HG02885 (cell line): ENCODE results near the gene FANCL.
"Not testable (repeated sequence)": the region's sequence is repeated elsewhere in the genome, so short reads cannot be mapped to it uniquely, and the experiment has no call there.

Source experiments
- ATAC-seq: cut with Tn5 transposase; IDR thresholded peaks from one replicate; pipeline ENCODE4 v1.9.1; 2021; ENCODE audit warnings: mild to moderate bottlenecking; ENCODE audit not compliant: unreplicated experiment, poor library complexity

Gene FANCL

DNA sequence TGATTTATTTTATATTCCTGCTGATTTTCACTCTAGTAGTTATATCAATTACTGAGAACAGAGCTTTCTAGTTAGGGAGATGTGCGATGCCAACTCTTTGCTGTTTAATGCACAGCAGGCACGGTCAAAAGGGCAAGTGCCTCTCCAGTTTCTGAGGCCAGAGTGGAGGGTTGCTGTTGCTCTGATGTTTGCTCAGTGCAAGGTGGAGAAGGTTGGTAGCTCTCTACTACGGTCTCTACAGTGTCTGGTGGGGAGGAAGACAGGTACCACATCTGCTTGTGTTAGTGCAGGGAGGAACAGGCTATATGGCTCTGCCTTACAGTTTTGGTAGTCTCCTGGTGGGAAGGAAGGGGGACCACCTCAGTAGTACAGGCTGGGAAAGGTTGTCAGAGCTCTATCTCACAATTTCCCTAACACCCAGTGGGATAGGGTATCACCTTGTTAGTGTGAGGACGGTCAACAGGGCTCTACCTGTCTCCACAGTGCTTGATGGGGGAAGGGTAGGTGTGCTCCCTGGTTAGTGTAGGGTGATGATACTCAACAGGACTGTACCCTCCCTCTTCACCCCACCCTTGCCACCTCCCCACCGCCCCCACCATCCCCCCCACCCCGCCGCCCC lies 85.9 kb downstream of the FANCL start:
- ATAC-seq, result no peak

DNA sequence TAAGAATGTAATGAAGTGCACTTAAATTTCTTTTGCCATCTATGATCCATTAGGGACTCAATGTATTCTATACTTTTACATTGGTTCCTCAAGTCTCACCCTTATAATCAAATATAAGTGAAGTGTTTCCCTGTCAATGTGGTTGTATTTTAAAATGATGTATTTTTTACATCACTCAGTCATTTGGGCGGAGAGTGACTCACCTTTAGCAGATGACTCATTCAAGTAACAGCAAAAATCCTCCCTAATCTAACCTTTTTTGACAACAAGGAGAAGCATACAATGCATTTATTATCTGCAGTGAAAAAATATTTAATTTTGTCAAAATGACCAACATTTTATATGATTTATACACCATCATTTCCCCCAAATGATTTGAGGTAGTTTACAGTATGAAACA lies 94.4 kb downstream of the FANCL start:
- no peak for ATAC-seq

DNA sequence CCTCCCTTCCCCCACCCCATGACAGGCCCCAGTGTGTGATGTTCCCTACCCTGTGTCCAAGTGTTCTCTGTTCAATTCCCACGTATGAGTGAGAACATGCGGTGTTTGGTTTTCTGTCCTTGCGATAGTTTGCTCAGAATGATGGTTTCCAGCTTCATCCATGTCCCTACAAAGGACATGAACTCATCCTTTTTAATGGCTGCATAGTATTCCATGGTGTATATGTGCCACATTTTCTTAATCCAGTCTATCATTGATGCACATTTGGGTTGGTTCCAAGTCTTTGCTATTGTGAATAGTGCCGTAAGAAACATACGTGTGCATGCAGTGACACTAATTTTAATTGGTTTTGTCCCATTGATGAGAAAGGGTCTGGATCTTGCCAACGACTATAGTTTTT lies 95.4 kb downstream of the FANCL start:
- not testable (repeated sequence) for ATAC-seq

DNA sequence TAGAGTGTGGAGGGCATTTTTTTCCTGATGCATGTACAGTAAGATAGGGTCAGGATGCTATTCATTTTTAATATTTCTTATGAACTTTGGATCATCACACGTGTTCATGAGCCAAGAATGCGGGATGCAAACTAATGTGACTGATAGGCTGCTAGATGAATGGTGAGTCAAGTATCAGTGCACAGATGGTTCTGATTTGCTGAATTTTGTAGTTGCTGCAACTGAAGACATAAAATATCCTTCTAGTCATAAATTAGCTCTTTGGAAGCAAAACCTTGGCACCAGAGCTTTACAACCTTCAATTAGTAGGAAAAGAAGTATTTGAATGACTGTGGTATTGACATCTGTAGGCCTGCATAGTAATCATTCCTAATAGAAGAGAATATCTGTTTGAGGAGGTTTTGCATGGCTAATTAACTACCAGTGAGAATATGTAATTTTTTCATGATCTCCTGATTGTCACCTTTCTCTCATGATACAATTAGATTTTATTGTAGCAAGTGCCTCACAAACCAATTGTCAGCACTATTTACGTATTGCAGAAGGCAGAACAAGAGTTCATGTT lies 100.5 kb downstream of the FANCL start:
- no peak for ATAC-seq

DNA sequence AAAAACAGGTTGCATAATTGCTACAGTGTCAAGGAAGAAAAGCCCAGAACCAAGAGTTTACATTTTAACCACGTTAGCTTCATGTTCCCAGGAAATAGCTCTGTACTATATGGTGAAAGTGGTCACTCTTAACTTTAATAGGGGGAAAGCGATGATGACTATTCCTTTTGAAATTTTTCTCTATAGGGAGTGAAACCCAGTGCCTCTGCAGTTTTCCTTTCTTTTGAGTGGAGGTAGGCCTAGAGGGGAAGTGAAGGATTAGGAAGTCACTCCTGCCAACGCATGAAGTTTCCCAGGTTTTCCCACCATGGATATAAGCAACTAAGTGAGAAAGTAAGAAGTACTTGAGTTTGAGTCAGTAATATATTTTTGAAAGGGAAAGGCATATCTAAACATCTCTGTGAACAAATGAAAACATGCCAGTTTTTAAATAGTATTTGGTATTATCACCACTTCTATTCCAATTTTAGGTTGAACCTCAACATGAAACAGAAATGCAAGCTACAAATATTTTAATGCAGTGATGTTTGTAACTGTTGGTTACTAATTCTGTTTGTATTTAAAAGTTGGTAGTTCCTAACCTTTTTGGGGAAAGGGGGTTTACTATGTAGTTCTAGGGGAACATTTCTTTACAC lies 102.6 kb downstream of the FANCL start:
- ATAC-seq, result no peak

DNA sequence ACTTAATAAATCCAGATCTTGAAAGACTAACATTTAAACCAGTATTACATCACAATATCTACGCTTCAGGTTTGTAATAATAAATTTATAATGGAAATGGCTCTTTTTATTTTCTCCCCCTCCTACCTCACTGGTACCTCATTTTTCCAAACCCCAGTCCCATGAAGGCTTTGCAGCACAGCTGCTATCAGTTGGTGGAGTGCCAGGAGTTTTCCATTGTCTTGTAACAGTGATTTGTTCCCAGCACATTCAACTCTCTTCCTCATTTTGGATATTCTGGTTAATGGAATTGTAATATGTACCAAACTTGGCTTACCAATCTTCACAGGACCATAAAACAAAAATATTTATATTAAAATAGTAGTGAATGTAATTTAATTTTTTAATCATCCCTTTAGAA lies 103.3 kb downstream of the FANCL start:
- no peak for ATAC-seq

DNA sequence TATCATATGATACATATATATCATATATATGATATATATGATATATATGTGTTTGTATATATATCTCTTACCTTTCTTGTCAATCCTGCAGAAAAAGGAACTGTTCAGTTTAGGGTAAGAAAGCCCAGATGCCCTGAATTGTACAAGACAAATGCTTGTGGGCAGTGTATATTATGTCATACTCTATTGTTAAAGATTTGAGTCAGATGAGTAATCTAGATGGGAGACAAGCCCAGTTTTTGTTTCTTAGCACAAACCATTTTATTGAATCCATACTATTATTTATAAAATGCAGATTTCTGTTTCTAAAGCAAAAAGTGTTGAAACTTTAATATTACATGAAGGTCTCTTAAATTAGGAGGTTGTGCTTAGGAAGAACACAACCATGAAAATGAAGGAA lies 103.9 kb downstream of the FANCL start:
- ATAC-seq, result peak; percentile 49

DNA sequence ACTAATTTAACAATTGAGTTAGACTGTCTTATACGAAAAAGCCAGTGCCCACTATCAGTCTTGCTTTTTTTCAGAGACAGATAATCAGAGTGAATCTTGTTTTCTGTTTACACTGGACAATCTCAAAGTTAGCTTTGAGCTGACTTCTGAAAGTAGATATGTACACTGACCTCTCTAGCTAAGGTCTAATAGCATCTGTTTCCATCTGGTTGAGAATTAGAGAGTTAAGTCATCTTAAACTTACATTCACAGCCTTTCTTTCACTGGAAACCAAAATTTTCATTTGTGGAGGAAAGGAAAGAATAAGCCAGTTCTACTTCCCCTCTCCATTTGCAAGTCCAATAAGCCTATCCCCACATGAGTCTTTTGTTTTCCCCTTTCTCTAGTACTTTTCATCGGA lies 105.3 kb downstream of the FANCL start:
- ATAC-seq, result no peak

DNA sequence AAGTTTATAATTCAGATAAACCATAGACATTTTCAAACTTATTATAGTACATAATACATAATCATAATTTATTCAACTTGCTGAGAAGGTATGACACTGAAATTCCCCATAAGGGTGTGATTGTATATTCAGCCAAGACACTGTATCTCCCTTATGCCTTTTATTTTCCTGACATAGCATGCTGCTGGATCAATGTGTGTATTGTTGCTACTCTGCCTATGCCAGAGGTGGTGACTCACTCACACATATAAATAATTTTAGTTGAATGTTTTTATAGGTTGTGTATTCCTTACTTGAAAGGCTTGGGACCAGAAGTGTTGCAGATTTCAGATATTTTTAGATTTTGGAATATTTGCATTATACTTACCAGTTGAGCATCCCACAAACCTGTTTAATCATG lies 107.7 kb downstream of the FANCL start:
- no peak for ATAC-seq

DNA sequence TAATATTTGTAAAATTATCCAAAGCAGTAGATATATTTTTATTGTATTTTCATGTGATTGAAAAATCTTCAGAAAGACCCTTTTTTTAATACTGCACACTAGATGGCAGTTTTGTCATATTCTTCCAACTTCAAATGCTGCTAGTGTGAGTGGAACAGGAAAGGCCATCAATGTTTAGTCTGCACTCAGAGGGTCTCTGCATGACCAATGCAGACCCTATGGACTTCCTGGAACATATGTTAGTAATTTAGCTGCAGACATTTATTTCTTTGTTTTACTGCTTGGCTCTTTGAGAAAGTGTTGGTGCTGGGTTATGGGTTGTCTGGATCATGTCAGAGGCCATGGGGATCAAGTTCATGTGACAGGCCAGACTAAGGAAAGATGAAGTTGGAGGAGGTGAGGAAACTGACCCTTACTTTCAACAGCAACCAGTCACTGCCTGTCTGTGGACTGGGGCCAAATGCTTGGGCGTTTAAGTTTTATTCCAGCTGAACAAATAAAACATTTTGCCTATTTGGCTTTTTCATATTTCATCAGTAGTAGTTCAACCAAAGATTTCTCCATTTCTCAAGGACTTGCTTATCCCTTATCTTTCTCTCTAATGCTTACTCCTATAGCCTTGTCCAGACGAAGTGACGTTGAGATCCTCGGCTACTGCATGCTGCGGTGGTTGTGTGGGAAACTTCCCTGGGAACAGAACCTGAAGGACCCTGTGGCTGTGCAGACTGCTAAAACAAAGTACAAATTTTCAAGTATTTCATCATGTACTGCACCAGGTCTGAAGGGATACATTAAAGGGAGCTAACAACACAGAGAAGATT lies 109.7 kb downstream of the FANCL start:
- ATAC-seq, result no peak

DNA sequence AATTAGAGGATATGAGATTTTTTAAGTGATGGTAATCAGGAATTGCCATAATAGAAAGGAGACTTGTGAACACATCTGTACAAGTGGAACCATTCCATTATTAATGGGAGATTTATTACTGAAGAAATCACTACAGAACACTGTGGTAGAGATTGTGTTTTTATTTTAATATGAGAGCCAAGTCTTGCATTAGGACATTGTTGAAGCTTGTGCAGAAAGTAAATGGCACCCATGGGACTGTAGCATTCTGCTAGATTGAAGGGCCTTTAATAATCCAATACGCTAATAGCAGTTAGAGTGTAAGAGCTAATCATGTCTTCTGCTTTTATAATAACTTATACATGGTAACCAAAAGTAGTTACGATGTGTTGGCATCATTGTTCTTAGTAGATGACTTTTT lies 110.9 kb downstream of the FANCL start:
- no peak for ATAC-seq

DNA sequence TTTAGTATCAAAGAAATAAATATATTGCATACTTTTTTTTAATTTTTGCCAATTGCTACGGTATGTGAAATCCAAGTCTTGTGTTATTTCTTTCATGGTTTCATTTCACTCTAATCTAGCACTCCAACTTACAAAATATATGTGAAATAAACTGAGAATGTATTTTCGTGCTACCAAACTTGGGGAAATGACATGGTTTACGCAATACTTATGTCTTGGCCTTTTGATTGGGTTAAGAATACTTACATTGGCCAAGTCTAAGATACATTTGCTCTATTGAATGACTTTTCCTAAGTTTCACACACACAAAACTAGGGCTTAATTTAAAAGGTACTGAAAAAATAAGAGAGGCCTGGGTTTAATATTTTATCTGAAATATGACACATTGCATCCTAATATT lies 114.0 kb downstream of the FANCL start:
- no peak for ATAC-seq

DNA sequence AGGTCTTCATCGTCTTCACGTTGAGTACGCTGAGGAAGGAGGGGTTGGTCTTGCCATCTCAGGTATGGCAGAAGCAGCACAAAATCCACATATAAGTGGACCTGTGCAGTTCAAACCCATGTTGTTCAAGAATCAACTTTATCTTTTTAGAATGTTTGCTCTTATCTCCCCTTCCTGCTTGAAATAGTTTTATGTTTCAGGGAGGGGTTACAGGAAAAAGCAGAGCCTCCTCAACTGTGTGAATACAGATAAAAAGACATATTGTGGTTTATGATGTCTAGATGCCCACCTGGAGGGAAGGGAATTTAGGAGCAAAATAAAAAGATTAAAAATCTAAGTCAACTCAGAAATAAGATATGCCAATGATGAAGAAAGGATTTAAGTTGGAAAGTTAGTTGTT lies 118.6 kb downstream of the FANCL start:
- no peak for ATAC-seq

DNA sequence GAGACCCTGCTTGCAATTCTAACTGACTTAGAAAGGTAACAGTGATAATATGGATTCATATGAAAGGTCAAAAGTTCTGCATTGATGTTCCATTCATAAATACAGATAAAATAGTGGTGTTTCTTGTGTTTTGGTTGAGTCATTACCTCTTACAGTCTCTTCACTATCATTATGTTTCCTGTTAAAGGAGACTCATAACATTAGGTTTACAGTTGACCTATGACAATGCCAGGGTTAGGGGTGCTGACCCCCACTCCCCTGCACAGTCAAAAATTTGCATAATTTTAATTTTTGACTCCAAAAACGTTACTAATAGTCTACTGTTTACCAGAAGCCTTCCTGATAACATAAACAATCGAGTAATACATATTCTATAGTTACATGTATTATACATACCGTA lies 119.1 kb downstream of the FANCL start:
- no peak for ATAC-seq

DNA sequence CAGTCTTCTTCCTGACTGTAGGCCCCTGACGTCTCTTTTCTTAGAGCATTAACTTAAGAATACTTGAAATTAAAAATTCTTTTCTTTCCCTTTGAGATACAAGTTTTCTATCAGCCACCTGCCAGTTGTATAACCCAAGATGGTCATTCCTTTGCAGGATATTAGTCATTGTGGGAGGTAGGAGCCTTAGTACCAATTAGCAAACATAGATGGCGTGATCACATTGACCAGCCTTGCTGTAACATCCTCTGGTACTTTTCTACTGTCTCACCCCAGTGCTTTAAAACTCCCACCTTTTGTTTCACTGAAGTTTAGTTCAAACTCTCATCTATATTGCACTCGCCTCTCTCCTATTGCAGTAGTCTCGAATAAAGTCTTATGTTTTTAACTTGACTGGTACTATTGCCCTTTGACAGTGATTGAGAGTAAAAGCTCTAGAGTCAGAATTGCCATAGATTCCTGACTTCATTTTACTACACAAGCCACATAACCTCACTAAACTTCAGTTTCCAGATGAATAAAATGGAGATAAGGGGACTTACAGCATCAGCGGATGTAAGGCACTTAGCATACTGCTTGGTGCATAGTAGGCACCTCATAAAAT lies 120.4 kb downstream of the FANCL start:
- ATAC-seq, result no peak

DNA sequence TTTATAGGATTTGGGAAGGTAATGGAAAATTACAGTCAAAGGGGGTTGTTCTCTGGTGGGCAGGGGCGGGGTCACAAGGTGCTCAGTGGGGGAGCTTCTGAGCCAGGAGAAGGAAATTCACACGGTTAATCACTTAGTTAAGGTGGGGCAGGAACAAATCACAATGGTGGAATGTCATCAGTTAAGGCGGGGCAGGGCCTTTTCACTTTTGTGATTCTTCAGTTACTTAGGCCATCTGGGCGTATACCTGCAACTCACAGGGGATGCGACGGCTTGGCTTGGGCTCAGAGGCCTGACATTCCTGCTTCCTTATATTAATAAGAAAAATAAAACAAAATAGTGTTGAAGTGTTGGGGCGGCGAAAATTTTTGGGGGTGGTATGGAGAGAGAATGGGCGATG lies 127.6 kb downstream of the FANCL start:
- ATAC-seq, result not testable (repeated sequence)

DNA sequence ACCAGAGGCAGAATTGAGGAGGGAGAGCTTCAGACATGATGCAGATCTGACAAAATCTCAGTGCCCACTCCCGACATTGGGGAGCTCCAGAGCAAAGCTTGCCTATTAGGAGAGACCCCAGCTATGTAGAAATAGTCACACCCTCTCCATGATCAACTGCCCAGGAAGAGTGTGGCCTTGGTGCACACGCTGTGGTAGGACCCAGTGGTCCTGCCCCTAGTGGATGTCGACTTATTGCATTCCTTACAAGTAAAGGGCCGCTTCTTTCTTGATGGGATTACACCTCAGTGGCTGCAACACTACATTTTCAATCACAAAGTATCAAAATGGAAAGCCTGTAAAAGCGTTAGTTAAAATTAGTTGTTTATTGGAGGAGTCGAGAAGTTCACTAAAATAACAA lies 130.4 kb downstream of the FANCL start:
- ATAC-seq, result no peak

DNA sequence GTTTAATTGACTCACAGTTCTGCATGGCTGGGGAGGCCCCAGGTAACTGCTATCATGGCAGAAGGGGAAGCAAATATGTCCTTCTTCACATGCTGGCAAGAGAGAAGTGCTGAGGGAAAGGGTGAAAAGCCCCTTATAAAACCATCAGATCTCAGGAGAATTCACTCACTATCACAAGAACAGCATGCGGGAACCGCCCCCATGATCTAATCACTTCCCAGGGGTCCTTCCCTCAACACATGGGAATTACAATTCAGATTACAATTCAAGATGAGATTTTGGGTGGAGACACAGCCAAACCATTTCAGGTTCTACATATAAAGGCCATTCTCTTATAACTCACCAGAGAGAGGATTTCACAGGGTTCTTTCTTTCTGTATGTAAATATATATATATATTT lies 131.6 kb downstream of the FANCL start:
- ATAC-seq, result no peak
